Measurements from ENCODE around the gene MEIOC.
"Not testable (repeated sequence)": the region's sequence is repeated elsewhere in the genome, so short reads cannot be mapped to it uniquely, and the experiment has no call there.

MEIOC gene

DNA sequence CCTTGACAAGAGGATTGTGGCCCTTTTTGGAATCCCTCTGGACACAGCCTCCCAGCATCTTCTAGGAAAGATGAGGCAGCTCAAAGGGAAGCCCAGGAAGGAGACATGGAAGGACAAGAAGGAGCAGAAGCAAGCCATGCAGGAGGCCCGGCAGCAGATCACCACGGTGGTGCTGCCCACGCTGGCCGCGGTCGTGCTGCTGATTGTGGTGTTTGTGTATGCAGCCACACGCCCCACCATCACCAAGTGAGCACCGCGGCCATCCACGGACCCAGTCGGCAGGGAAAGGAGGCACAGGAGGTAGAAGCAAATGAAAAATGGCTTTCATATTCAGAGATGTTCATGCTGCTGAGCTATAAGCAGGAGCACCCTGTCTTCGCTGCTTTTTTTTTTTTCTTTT lies 10.9 kb upstream of the MEIOC start:
- in situ Hi-C loops (cut with HindIII; ENCODE audit: low sequenced_read_pairs) = loop anchor here (25.0 kb wide), 1 partner anchor 433 kb away; the partner anchor contains the start of gene UBTF

DNA sequence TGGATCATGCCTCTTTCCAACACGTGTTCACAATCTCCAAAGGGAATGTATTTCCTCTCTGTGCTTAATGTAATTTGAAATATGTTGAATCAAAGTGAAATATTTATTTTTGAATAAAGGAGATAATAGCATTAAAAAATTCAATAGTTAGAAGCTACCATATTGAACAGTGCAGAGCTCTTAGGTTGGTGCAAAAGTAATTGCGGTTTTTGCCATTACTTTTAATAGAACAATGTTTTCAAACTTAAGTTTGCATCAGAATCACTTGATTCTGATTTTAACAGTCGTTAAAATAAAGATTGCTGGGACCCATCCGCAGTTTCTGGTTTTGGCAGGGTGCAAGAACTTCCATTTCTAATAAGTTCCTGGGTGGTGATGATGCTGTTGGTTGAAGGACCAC lies 10.0 kb upstream of the MEIOC start:
- in situ Hi-C loops (cut with HindIII; ENCODE audit: low sequenced_read_pairs) = loop anchor here (25.0 kb wide), 1 partner anchor 434 kb away; the partner anchor contains the start of gene UBTF

DNA sequence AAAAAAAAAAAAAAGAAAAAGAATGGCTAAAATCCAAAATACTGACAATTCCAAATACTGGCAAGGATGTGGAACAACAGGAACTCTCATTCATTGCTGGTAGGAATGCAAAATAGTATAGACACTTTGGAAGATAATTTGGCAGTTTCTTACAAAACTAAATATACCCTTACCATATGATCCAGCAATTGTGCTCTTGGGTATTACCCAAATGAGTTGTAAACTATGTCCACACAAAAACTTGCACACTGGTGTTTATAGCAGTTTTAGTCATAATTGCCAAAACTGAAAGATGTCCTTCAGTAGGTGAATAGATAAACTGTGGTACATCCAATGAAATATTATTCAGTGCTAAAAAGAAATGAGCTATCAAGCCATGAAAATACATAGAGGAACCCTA lies 8.5 kb upstream of the MEIOC start:
- in situ Hi-C loops (cut with HindIII; ENCODE audit: low sequenced_read_pairs) = loop anchor here (25.0 kb wide), 1 partner anchor 435 kb away; the partner anchor contains the start of gene UBTF

- in situ Hi-C loops (cut with HindIII; ENCODE audit: low sequenced_read_pairs) = loop anchor here (25.0 kb wide), 1 partner anchor 437 kb away; the partner anchor contains the start of gene UBTF
Measured at GRCh38 chr17:44648963-44649362, 7.3 kb upstream of the MEIOC start.

- in situ Hi-C loops (cut with HindIII; ENCODE audit: low sequenced_read_pairs) = no loop called here
Measured at GRCh38 chr17:44651228-44651627, 5.0 kb upstream of the MEIOC start.

GRCh38 chr17:44652727-44653126 lies 3.5 kb upstream of the MEIOC start:
- in situ Hi-C loops (cut with HindIII; ENCODE audit: low sequenced_read_pairs) = no loop called here

GRCh38 chr17:44653384-44653783 lies 2.9 kb upstream of the MEIOC start:
- in situ Hi-C loops (cut with HindIII; ENCODE audit: low sequenced_read_pairs) = no loop called here

GRCh38 chr17:44653954-44654353 lies 2.3 kb upstream of the MEIOC start:
- in situ Hi-C loops (cut with HindIII; ENCODE audit: low sequenced_read_pairs) = no loop called here

DNA sequence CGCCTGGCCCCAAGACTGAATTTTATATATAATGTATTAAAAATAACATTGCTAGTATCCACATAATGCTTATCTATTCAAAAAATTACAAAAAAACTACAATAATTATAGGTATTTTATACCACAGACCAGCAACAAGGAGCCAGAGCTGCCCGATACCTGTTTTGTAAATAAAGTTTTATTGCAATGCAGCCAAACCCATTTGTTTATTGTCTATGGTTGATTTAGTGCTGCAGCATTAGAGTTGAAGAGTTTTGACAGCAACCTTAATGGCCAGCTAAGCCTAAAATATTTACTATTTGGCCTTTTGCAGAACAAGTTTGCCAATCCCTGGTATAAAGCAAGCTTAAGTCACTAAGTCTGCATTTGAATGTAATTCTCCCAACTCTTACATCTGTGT lies 5.6 kb downstream of the MEIOC start:
- in situ Hi-C loops (cut with HindIII; ENCODE audit: low sequenced_read_pairs) = loop anchor here (10.0 kb wide), 1 partner anchor 207 kb away; no protein-coding TSS in a partner anchor

- in situ Hi-C loops (cut with HindIII; ENCODE audit: low sequenced_read_pairs) = loop anchor here (10.0 kb wide), 1 partner anchor 208 kb away; no protein-coding TSS in a partner anchor
Measured at GRCh38 chr17:44663095-44663494, 6.8 kb downstream of the MEIOC start.

GRCh38 chr17:44664867-44665266 lies 8.6 kb downstream of the MEIOC start:
- in situ Hi-C loops (cut with HindIII; ENCODE audit: low sequenced_read_pairs) = loop anchor here (5.0 to 10.0 kb wide), 3 partner anchors 38 to 210 kb away; no protein-coding TSS in a partner anchor

- in situ Hi-C loops (cut with HindIII; ENCODE audit: low sequenced_read_pairs) = loop anchor here (5.0 to 10.0 kb wide), 3 partner anchors 39 to 211 kb away; no protein-coding TSS in a partner anchor
Measured at GRCh38 chr17:44666006-44666405, 9.7 kb downstream of the MEIOC start.

- in situ Hi-C loops (cut with HindIII; ENCODE audit: low sequenced_read_pairs) = no loop called here
Measured at GRCh38 chr17:44672479-44673093, 16.3 kb downstream of the MEIOC start.

DNA sequence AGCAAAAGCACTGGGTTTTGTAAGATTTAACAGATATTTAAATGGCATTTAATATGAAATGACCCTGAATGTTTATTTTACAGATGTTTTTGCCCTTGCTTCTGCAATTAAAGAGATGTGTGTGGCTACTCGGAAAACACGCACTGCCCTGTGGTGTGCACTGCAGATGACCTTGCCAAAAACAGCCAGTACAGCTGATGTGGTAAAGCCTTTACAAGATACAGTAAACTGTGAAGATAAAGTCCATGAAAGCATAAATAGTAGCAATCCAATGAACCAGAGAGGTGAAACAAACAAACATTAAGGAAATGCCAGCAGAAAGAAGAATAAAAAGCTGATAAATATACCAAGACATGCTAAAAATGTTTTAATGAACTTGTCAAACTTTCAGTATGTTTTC lies 17.6 kb downstream of the MEIOC start:
- in situ Hi-C loops (cut with HindIII; ENCODE audit: low sequenced_read_pairs) = no loop called here

GRCh38 chr17:44677136-44677535 lies 20.9 kb downstream of the MEIOC start:
- in situ Hi-C loops (cut with HindIII; ENCODE audit: low sequenced_read_pairs) = no loop called here

DNA sequence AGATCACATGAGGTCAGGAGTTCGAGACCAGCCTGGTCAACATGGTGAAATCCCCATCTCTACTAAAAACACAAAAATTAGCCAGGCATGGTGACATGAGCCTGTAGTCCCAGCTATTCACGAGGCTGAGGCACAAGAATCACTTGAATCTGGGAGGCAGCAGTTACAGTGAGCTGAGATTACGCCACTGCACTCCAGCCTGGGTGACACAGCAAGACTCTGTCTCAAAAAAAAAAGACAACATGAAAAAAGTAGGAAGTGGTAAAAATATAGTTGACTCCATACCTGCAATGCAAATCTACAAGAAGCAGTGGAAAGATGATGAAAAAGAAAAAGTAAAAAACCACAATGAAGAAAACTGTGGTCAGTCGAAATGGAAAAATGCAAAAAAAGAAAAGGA lies 27.0 kb downstream of the MEIOC start:
- in situ Hi-C loops (cut with HindIII; ENCODE audit: low sequenced_read_pairs) = not testable (repeated sequence)

DNA sequence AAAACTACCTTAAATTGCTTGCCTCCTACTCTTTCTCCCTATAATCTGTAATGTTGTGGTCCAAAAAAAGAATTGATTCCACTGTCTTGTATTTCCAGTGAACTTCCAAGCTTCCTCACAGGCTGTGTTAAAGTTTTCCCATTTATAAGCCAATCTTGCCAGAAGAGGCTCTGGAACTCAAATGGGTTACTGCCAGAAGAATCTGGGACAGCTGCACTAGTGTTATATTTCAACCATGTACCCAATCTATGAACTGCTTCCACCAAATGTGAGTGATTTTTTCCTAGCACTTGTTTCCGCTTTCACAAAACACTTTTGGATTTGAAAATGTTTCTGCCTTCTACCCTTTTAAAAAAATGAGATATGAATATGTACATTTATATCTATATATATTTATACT lies 31.5 kb downstream of the MEIOC start:
- in situ Hi-C loops (cut with HindIII; ENCODE audit: low sequenced_read_pairs) = no loop called here

DNA sequence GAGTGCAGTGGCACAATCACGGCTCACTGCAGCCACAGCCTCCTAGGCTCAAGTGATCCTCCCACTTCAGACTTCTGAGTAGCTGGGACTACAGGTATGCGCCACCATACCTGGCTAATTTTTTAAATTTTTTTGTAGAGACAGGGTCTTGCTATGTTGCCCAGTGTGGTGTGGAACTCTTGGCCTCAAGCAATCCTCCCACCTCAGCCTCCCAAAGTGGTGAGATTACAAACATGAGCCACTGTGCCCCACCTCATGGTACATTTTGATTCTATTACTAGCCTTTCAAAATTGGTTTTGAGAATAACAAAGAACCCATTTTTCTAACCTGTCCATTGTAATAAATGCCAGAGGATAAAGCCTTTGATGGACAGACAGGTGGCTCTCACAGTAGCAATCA lies 31.9 kb downstream of the MEIOC start:
- in situ Hi-C loops (cut with HindIII; ENCODE audit: low sequenced_read_pairs) = no loop called here

GRCh38 chr17:44688675-44689476 lies 32.6 kb downstream of the MEIOC start:
- in situ Hi-C loops (cut with HindIII; ENCODE audit: low sequenced_read_pairs) = no loop called here

DNA sequence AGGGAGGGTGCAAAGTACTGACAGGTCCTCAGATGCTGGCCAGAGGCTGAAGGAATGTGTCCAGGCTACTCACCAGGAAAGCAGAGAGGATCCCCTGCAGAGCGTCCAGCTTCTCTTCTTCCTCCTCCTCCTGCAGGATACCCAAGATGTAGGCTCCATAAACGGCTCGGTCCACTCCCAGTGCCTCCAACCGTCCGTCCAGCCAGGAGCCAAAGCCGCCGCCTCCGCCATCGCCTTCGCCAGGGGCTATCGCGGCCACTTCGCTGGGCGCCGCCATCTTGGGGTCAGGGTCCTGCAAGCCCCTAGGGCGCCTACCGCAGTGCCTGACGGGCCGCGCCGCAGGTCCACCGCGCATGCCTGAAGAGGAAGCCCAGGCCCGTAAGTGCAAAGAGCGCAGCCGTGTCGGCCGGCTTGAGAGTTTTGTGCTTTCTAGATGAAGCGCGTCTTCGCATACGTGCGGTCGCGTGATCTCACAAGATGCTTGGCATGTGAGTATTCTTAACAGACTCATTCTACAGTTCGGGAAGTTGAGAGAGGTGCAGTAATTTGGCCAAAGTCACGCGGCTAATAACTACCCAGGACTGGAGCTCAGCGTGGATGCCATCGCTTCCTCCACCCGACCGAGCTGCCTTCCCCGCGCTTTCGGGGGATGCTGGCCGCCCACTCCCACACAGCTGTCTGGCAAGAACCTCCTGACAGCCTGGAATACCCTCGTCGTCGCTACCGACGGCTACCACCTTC lies 33.4 kb downstream of the MEIOC start, which contains the start of gene CCDC43:
TSS of gene CCDC43 (minus strand) at position 300 of the 741 bp plus-strand sequence. CDS start at position 277, 23 bp downstream.
- in situ Hi-C loops (cut with HindIII; ENCODE audit: low sequenced_read_pairs) = loop anchor here (5.0 kb wide), 1 partner anchor 63 kb away; no protein-coding TSS in a partner anchor

Measured in endothelial cell of hepatic sinusoid (primary cell).